ENCODE measurements around the gene AP1M1.

DNA sequence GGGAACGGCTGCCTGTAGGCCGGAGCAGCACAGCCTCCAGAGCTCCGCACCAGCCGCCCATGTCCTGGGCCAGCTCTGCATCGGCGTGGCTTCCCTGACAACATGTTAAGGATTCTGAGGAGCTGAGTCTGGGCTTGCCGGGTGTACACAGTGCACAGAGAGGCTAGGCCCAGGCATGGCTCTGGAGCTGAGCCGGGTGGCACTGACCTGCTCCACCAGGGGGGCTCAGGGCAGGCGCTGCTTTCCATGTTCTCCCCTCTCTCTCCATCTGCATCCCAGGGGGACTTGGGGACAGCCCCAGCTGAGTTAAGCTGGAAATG lies 31.6 kb downstream of the AP1M1 start:
- TF ChIP-seq, protein P1, sequence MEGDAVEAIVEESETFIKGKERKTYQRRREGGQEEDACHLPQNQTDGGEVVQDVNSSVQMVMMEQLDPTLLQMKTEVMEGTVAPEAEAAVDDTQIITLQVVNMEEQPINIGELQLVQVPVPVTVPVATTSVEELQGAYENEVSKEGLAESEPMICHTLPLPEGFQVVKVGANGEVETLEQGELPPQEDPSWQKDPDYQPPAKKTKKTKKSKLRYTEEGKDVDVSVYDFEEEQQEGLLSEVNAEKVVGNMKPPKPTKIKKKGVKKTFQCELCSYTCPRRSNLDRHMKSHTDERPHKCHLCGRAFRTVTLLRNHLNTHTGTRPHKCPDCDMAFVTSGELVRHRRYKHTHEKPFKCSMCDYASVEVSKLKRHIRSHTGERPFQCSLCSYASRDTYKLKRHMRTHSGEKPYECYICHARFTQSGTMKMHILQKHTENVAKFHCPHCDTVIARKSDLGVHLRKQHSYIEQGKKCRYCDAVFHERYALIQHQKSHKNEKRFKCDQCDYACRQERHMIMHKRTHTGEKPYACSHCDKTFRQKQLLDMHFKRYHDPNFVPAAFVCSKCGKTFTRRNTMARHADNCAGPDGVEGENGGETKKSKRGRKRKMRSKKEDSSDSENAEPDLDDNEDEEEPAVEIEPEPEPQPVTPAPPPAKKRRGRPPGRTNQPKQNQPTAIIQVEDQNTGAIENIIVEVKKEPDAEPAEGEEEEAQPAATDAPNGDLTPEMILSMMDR (IDR thresholded peaks at IDR 0.05) = no peak
- TF ChIP-seq POLR2AphosphoS5 (IDR thresholded peaks at IDR 0.05) (no peak), POLR2A (IDR thresholded peaks at IDR 0.05) (no peak)
